T-cell (primary cell): ENCODE results near the gene EDIL3. TPM values are rescaled to one million over a fixed set of nuclear protein-coding genes. Genes with fewer than 3 reads are reported as not detected.

Experiments used
- ATAC-seq, 4 experiments: fragments of 200-7000 bp in 3 of 4; fragments of 150-1000 bp in 1 of 4; cut with Tn5 transposase; replicated peaks in 1 of 4; 1 replicate in 3 of 4; 2 replicates in 1 of 4; pipeline ENCODE4 v1.10.0; 2021; ENCODE audit warnings: moderate library complexity in 3 of 4, mild to moderate bottlenecking in 2 of 4, moderate number of reproducible peaks in 1 of 4
- CTCF ChIA-PET, 2 donors: fragments of 300-600 bp; sonication (Branson Sonifier 250); formaldehyde crosslinking; loops; one replicate each; lab custom pipeline; 2022; ENCODE audit warnings: antibody characterized with exemption in 2 of 2; lab: Charles Lee
- POLR2A ChIA-PET, 2 donors: fragments of 300-600 bp; sonication (Branson Sonifier 250); formaldehyde crosslinking; loops; one replicate each; lab custom pipeline; 2022; ENCODE audit warnings: antibody characterized with exemption in 2 of 2; lab: Charles Lee
- DNase-seq, 35 experiments: peaks; one replicate each; pipeline versions ENCODE4 v3.0.0 to v3.0.0-alpha.2; 2013 to 2023
- H3K27ac ChIP-seq: one replicate; pipeline ENCODE4 v1.5.1; 2013; ENCODE audit warnings: low read length
- H3K27me3 ChIP-seq, 2 experiments: replicated peaks in 1 of 2; 1 replicate in 1 of 2; 2 replicates in 1 of 2; pipeline versions ENCODE4 v1.6.1 to v1.7.0; 2013; ENCODE audit warnings: low read length in 1 of 2, mixed read lengths in 1 of 2; ENCODE audit not compliant: control insufficient read depth in 2 of 2, insufficient read depth in 2 of 2; ENCODE audit errors: extremely low read depth in 1 of 2
- H3K36me3 ChIP-seq, 2 donors: 1 replicate in 1 of 2; 2 replicates in 1 of 2; pipeline versions ENCODE4 v1.6.1 to v1.7.0; 2013; ENCODE audit warnings: low read length in 1 of 2; ENCODE audit not compliant: control insufficient read depth in 2 of 2, insufficient read depth in 1 of 2; ENCODE audit errors: extremely low read depth in 1 of 2
- H3K4me1 ChIP-seq, 2 experiments: 1 replicate in 1 of 2; 2 replicates in 1 of 2; pipeline versions ENCODE4 v1.6.1 to v1.7.0; 2013; ENCODE audit warnings: low read length in 2 of 2, mixed read lengths in 1 of 2; ENCODE audit not compliant: insufficient read depth in 2 of 2, control insufficient read depth in 1 of 2; ENCODE audit errors: extremely low read depth in 1 of 2
- H3K4me3 ChIP-seq, 2 donors: 1 replicate in 1 of 2; 2 replicates in 1 of 2; pipeline versions ENCODE4 v1.5.1 to v1.7.0; 2013; ENCODE audit warnings: mild to moderate bottlenecking in 2 of 2, low read length in 1 of 2, moderate library complexity in 1 of 2; ENCODE audit not compliant: control insufficient read depth in 1 of 2; ENCODE audit errors: extremely low read depth in 1 of 2
- H3K9me3 ChIP-seq: 2 replicates; pipeline ENCODE4 v1.7.0; 2013
- H3K27ac Mint-ChIP-seq, 2 donors: one replicate each; pipeline ENCODE4 v1.8.0; 2020 to 2021; ENCODE audit warnings: mild to moderate bottlenecking in 2 of 2, mixed read lengths in 2 of 2
- H3K27me3 Mint-ChIP-seq, 2 donors: one replicate each; pipeline ENCODE4 v1.8.0; 2021 to 2022; ENCODE audit warnings: mixed read lengths in 2 of 2
- H3K36me3 Mint-ChIP-seq: one replicate; pipeline ENCODE4 v1.8.0; 2021; ENCODE audit warnings: mixed read lengths
- H3K4me1 Mint-ChIP-seq, 3 donors: one replicate each; pipeline ENCODE4 v1.8.0; 2020 to 2022; ENCODE audit warnings: mixed read lengths in 3 of 3, mild to moderate bottlenecking in 1 of 3
- H3K4me3 Mint-ChIP-seq, 3 donors: one replicate each; pipeline ENCODE4 v1.8.0; 2020 to 2022; ENCODE audit warnings: mild to moderate bottlenecking in 3 of 3, mixed read lengths in 3 of 3, moderate library complexity in 3 of 3
- H3K9me3 Mint-ChIP-seq, 3 donors: one replicate each; pipeline ENCODE4 v1.8.0; 2020 to 2022; ENCODE audit warnings: mixed read lengths in 3 of 3
- WGBS: methylation state at CpG from one replicate; pipeline ENCODE4 v1.1.5; 2013; ENCODE audit warnings: missing lambda C conversion rate; ENCODE audit not compliant: insufficient coverage; 5-methylcytosine and 5-hydroxymethylcytosine counted together
- total RNA-seq, 35 experiments: library from RNA in 6 of 35; stranded (reverse) in 6 of 35; fragments of 120-200 nt in 1 of 35; gene quantifications; one replicate each; pipeline versions ENCODE4 v1.2.1 to v1.2.4 and lab custom pipeline; 2013 to 2026

EDIL3 gene
- total RNA-seq, 5 donors from 2014 or later (not counting 1 experiment from before 2014, with no cell fraction given): 0.07 to 0.18 (median 0.16) TPM; not detected in 2

DNA sequence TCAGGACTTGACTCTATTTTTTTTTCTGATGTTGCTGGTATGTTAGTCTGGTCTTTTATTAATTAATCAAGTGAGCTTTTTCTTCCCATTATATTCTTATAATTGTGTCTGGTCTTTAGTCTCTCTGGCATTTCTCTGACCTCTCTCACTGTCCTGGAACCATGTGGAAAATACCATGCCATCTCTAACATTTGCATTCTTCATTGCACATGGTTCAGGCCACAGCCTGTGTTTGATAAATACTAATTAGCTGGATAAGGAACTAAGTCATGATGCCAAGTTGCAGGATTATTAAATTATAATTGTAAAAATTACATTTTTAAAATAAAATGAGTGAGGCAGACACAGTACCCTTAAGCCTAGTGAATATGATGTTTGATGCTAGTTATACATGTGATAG lies 155.6 kb downstream of the EDIL3 start:
- ChIA-PET CTCF (interaction anchor here in 1 of 2 donors (0.7 kb wide), 1 partner anchor 1073 kb away, joined by 3 read pairs; no protein-coding TSS in a partner anchor), POLR2A (no interaction called here)
- H3K36me3 Mint-ChIP-seq: no peaks in the 10 kb centered on the region
- H3K4me1 Mint-ChIP-seq: no peaks in the 10 kb centered on the region
- DNase-seq (no peak), ATAC-seq (no peak)
- H3K9me3 ChIP-seq: no peaks in the 10 kb centered on the region
- H3K4me3 Mint-ChIP-seq: no peak overlapping the region
- no peak overlapping the region for H3K4me3 ChIP-seq
- H3K27ac ChIP-seq: no peak overlapping the region
- no peaks in the 10 kb centered on the region for H3K36me3 ChIP-seq
- H3K27ac Mint-ChIP-seq: no peak overlapping the region
- H3K27me3 Mint-ChIP-seq: no peaks in the 10 kb centered on the region
- no peaks in the 10 kb centered on the region for H3K4me1 ChIP-seq
- H3K27me3 ChIP-seq: no peaks in the 10 kb centered on the region
- H3K9me3 Mint-ChIP-seq: no peaks in the 10 kb centered on the region

DNA sequence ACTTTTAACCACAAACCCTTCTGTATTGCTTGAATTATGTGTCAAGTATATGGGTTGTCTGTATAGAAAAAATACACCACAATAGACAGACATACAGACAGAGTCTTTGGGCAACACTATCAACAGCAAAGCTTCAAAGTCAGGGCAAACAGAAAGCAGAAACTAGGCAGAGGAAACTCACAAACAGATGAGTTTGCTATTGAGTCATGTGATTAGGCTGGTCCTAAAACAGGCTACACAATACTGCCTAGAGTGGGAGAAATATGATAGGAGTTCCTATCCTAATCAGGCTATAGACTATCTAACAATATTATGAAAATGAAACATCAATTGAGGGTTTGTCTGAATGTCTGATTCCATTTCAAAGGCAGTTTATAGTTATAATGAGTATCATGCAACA lies 156.4 kb downstream of the EDIL3 start:
- H3K27ac Mint-ChIP-seq: no peak overlapping the region
- ATAC-seq (no peak), DNase-seq (no peak)
- Histone ChIP-seq H3K27ac (no peak overlapping the region), H3K36me3 (no peaks in the 10 kb centered on the region), H3K9me3 (no peaks in the 10 kb centered on the region), H3K4me3 (no peak overlapping the region), H3K4me1 (no peaks in the 10 kb centered on the region), H3K27me3 (no peaks in the 10 kb centered on the region)
- ChIA-PET CTCF (no interaction called here), POLR2A (interaction anchor here in 1 of 2 donors (0.5 kb wide), 1 partner anchor 23 kb away, joined by 5 read pairs; no protein-coding TSS in a partner anchor)
- H3K27me3 Mint-ChIP-seq: no peaks in the 10 kb centered on the region
- H3K4me3 Mint-ChIP-seq: no peak overlapping the region
- H3K4me1 Mint-ChIP-seq: no peaks in the 10 kb centered on the region
- H3K36me3 Mint-ChIP-seq: no peaks in the 10 kb centered on the region
- no peaks in the 10 kb centered on the region for H3K9me3 Mint-ChIP-seq

DNA sequence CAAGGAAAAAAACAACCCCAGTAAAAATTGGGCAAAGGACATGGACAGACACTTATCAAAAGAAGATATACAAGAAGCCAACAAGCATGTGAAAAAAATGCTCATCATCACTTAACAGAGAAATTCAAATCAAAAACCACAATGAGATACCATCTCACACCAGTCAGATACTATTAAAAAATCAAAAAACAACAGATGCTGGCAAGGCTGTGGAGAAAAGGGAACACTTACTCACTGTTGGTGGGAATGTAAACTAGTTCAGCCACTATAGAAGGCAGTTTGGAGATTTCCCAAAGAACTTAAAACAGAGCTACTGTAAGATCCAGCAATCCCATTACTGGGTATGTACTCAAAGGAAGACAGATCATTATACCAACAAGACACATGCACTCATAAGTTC lies 157.4 kb downstream of the EDIL3 start:
- no peak overlapping the region for H3K4me3 Mint-ChIP-seq
- ChIA-PET POLR2A (interaction anchor here in 1 of 2 donors (0.6 kb wide), 1 partner anchor 130 kb away, joined by 3 read pairs; no protein-coding TSS in a partner anchor), CTCF (no interaction called here)
- H3K27ac ChIP-seq: no peak overlapping the region
- no peak for DNase-seq
- no peaks in the 10 kb centered on the region for H3K36me3 Mint-ChIP-seq
- H3K27me3 Mint-ChIP-seq: no peaks in the 10 kb centered on the region
- H3K4me1 ChIP-seq: no peaks in the 10 kb centered on the region
- no peak for ATAC-seq
- no peaks in the 10 kb centered on the region for H3K4me1 Mint-ChIP-seq
- H3K4me3 ChIP-seq: no peak overlapping the region
- no peaks in the 10 kb centered on the region for H3K36me3 ChIP-seq
- H3K27ac Mint-ChIP-seq: no peak overlapping the region
- H3K9me3 ChIP-seq: no peaks in the 10 kb centered on the region
- no peaks in the 10 kb centered on the region for H3K9me3 Mint-ChIP-seq
- no peaks in the 10 kb centered on the region for H3K27me3 ChIP-seq

DNA sequence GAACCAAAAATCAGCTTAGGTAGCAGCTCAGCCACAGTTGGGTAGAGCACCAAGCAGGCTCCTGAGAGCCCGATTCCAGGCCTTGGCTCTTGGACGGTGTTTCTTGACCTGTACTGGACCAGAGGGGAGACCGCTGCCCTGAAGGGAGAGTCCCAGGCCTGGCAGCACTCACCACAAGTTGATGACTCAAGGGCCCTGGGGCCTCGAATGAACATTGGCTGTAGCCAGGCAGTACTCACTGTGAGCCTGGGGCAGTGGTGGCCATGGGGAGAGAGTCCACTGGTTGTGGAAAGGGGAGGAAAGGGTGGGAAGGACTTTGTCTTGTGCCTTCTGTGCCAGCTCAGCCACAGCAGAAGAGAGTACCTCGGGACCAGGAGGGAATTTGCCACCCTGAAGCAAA lies 166.1 kb downstream of the EDIL3 start:
- H3K9me3 Mint-ChIP-seq: peaks cover 0 to 8% (median 7%) of the 10 kb centered on the region in 3 donors
- ATAC-seq (no peak), DNase-seq (no peak)
- H3K36me3 Mint-ChIP-seq: no peaks in the 10 kb centered on the region
- Histone ChIP-seq H3K27ac (no peak overlapping the region), H3K27me3 (no peaks in the 10 kb centered on the region), H3K4me3 (no peak overlapping the region), H3K36me3 (no peaks in the 10 kb centered on the region), H3K4me1 (no peaks in the 10 kb centered on the region), H3K9me3 (no peaks in the 10 kb centered on the region)
- H3K4me3 Mint-ChIP-seq: no peak overlapping the region
- no peak overlapping the region for H3K27ac Mint-ChIP-seq
- H3K27me3 Mint-ChIP-seq: no peaks in the 10 kb centered on the region
- WGBS: 75% methylated on average over 5 of the region's 5 CpGs
- no peaks in the 10 kb centered on the region for H3K4me1 Mint-ChIP-seq
- ChIA-PET POLR2A (no interaction called here), CTCF (no interaction called here)

DNA sequence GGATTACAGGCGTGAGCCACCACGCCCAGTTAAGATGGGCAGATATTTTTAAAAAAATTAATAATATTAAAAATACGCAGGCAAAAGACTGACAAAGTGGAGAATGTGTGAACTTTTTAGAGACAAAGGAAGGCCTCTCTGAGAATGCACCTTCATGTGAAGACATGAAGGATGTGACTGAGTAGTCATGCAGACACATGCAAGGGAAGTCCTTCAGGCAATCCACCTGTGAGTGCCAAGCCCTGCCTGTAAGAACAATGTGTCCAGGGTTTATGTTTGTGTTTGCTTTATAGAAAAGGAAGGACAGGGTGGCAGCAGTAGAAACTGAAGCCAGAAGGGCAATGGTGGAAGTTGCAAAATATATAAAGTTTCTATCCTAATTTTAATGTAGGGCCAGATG lies 169.2 kb downstream of the EDIL3 start:
- Mint-ChIP-seq H3K27me3 (no peaks in the 10 kb centered on the region), H3K27ac (no peak overlapping the region), H3K9me3 (peaks cover 2 to 17% (median 7%) of the 10 kb centered on the region in 3 donors), H3K4me1 (no peaks in the 10 kb centered on the region), H3K4me3 (no peak overlapping the region), H3K36me3 (no peaks in the 10 kb centered on the region)
- no peak for DNase-seq
- ATAC-seq: no peak
- ChIA-PET CTCF (no interaction called here), POLR2A (no interaction called here)
- 80% methylated on average over 1 of the region's 3 CpGs for WGBS
- no peak overlapping the region for H3K4me3 ChIP-seq
- H3K4me1 ChIP-seq: no peaks in the 10 kb centered on the region
- no peaks in the 10 kb centered on the region for H3K27me3 ChIP-seq
- no peaks in the 10 kb centered on the region for H3K36me3 ChIP-seq
- H3K9me3 ChIP-seq: no peaks in the 10 kb centered on the region
- no peak overlapping the region for H3K27ac ChIP-seq

DNA sequence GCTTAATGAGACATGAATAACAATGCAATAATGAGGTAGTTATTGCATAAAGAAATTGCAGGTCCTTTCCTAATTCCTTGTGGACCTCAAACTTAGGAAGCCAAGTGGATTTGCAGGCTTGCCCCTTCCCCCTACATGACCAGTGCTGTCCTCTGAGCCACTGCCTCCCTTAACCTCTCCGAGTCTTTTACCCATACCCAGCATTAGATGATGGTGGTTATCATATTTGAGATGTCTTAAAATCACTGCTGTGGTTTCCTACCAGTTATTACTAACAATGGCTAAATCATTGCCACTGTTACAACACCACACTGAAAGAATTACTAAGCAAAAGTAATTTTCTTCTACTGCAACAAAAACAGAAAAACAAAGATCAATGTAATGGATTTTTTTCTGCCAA lies 170.8 kb downstream of the EDIL3 start:
- no peak for DNase-seq
- Mint-ChIP-seq H3K4me3 (no peak overlapping the region), H3K9me3 (peaks cover under 1 to 14% (median 2%) of the 10 kb centered on the region in 3 donors), H3K27ac (no peak overlapping the region), H3K27me3 (no peaks in the 10 kb centered on the region), H3K36me3 (no peaks in the 10 kb centered on the region), H3K4me1 (no peaks in the 10 kb centered on the region)
- H3K36me3 ChIP-seq: no peaks in the 10 kb centered on the region
- no peaks in the 10 kb centered on the region for H3K9me3 ChIP-seq
- POLR2A ChIA-PET: no interaction called here
- no peak overlapping the region for H3K27ac ChIP-seq
- no CpG with 5 or more reads among the region's 1 CpG for WGBS
- H3K4me1 ChIP-seq: no peaks in the 10 kb centered on the region
- ATAC-seq: no peak
- H3K27me3 ChIP-seq: no peaks in the 10 kb centered on the region
- no peak overlapping the region for H3K4me3 ChIP-seq
- CTCF ChIA-PET: interaction anchor here in 1 of 2 donors (0.6 kb wide), 1 partner anchor 197 kb away, joined by 3 read pairs; no protein-coding TSS in a partner anchor

DNA sequence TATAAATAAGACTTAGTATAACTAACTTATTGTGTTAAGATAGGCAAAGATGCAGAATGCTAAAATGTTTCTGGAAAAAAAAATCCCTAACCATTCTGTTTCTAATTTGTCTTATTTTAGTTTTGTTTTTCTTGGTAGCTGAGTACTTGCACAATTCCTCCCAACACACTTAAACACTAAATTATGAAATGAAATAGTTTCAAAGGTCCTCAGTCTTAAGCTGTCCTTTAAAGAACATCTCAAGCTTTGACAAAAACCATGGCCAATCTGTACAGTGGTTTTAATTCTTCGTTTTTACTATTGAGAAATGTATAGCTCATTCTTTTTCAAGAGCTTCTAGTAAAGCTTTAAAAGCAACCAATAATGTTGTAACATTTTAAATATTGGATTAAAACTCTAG lies 171.5 kb downstream of the EDIL3 start:
- no peaks in the 10 kb centered on the region for H3K36me3 ChIP-seq
- H3K36me3 Mint-ChIP-seq: no peaks in the 10 kb centered on the region
- H3K4me3 Mint-ChIP-seq: no peak overlapping the region
- no peaks in the 10 kb centered on the region for H3K4me1 Mint-ChIP-seq
- no peak for ATAC-seq
- no peaks in the 10 kb centered on the region for H3K9me3 ChIP-seq
- H3K4me3 ChIP-seq: no peak overlapping the region
- H3K27me3 ChIP-seq: no peaks in the 10 kb centered on the region
- no CpG with 5 or more reads among the region's 1 CpG for WGBS
- H3K27ac ChIP-seq: no peak overlapping the region
- POLR2A ChIA-PET: interaction anchor here in 1 of 2 donors (0.7 kb wide), 1 partner anchor 1424 kb away, joined by 5 read pairs; no protein-coding TSS in a partner anchor
- peaks cover 0 to 12% (median 2%) of the 10 kb centered on the region in 3 donors for H3K9me3 Mint-ChIP-seq
- CTCF ChIA-PET: interaction anchor here in 1 of 2 donors (0.6 kb wide), 1 partner anchor 196 kb away, joined by 3 read pairs; no protein-coding TSS in a partner anchor
- no peaks in the 10 kb centered on the region for H3K27me3 Mint-ChIP-seq
- no peak overlapping the region for H3K27ac Mint-ChIP-seq
- H3K4me1 ChIP-seq: no peaks in the 10 kb centered on the region
- DNase-seq: no peak
